GM19035 (cell line): ENCODE data around the gene ZBED3.
"Not testable (repeated sequence)": the region's sequence is repeated elsewhere in the genome, so short reads cannot be mapped to it uniquely, and the experiment has no call there.

ENCODE experiments used
- ATAC-seq: cut with Tn5 transposase; IDR thresholded peaks from one replicate; pipeline ENCODE4 v1.9.1; 2021; ENCODE audit not compliant: unreplicated experiment

The ZBED3 gene

GRCh38 chr5:77086689-77087483 lies at the start of gene ZBED3:
Gene ZBED3, minus strand, starts transcription at chr5:77087285. Its CDS starts 9,407 bp downstream, at chr5:77077878.
- peak; percentile 62 for ATAC-seq

GRCh38 chr5:77133061-77133758 lies 46.1 kb upstream of the ZBED3 start:
- ATAC-seq, result no peak

GRCh38 chr5:77131361-77131760 lies 44.3 kb upstream of the ZBED3 start:
- ATAC-seq, result no peak

- no peak for ATAC-seq
Observed at GRCh38 chr5:77129391-77129990, 42.4 kb upstream of the ZBED3 start.

- no peak for ATAC-seq
Observed at GRCh38 chr5:77128411-77129061, 41.5 kb upstream of the ZBED3 start.

GRCh38 chr5:77123057-77123456 lies 36.0 kb upstream of the ZBED3 start:
- no peak for ATAC-seq

GRCh38 chr5:77120706-77121105 lies 33.6 kb upstream of the ZBED3 start:
- ATAC-seq, result no peak

- no peak for ATAC-seq
Observed at GRCh38 chr5:77120086-77120485, 33.0 kb upstream of the ZBED3 start.

- no peak for ATAC-seq
Observed at GRCh38 chr5:77117161-77117560, 30.1 kb upstream of the ZBED3 start.

GRCh38 chr5:77107035-77107434 lies 19.9 kb upstream of the ZBED3 start:
- ATAC-seq, result not testable (repeated sequence)

- no peak for ATAC-seq
Observed at GRCh38 chr5:77104813-77105212, 17.7 kb upstream of the ZBED3 start.

- ATAC-seq, result no peak
Observed at GRCh38 chr5:77103457-77103856, 16.4 kb upstream of the ZBED3 start.

GRCh38 chr5:77102549-77102948 lies 15.5 kb upstream of the ZBED3 start:
- no peak for ATAC-seq

- ATAC-seq, result no peak
Observed at GRCh38 chr5:77101298-77101697, 14.2 kb upstream of the ZBED3 start.

- no peak for ATAC-seq
Observed at GRCh38 chr5:77095189-77095588, 8.1 kb upstream of the ZBED3 start.

- ATAC-seq, result peak; percentile 15
Observed at GRCh38 chr5:77087484-77088261, 588 bp upstream of the ZBED3 start.

- ATAC-seq, result no peak
Observed at GRCh38 chr5:77086368-77086688, 757 bp downstream of the ZBED3 start.

- no peak for ATAC-seq
Observed at GRCh38 chr5:77083088-77083487, 4.0 kb downstream of the ZBED3 start.

GRCh38 chr5:77082280-77082679 lies 4.8 kb downstream of the ZBED3 start:
- ATAC-seq, result no peak

- no peak for ATAC-seq
Observed at GRCh38 chr5:77080905-77081304, 6.2 kb downstream of the ZBED3 start.

- not testable (repeated sequence) for ATAC-seq
Observed at GRCh38 chr5:77080479-77080878, 6.6 kb downstream of the ZBED3 start.
